Measurements from ENCODE around the gene SELENOI.

DNA sequence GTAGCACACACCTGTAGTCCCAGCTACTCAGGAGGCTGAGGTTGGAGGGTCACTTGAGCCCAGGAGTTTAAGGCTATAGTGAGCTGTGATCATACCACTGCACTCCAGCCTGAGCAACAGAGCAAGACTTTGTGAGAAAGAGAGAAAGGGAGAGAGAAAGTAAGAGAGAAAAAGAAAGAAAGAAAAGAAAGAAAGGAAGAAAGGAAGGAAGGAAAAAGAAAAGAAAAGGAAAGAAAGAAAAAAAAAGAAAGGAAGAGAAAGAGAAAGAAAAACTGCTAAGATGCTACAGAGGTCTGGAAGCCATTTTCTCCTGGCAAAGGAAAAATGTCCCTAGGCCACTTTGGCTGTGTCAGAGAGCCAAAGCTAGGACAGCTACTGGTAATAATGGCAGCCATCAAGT lies 86.4 kb downstream of the SELENOI start:
- no peak for TF ChIP-seq GATA3 (IDR thresholded peaks at IDR 0.05; ENCODE audit: low read depth, low read length)
- no peak; the same call in 1 of the 2 replicates for TF ChIP-seq GATA2 (IDR thresholded peaks at IDR 0.05; ENCODE audit: low read depth, low read length)
